ENCODE measurements around the gene MBD5.

DNA sequence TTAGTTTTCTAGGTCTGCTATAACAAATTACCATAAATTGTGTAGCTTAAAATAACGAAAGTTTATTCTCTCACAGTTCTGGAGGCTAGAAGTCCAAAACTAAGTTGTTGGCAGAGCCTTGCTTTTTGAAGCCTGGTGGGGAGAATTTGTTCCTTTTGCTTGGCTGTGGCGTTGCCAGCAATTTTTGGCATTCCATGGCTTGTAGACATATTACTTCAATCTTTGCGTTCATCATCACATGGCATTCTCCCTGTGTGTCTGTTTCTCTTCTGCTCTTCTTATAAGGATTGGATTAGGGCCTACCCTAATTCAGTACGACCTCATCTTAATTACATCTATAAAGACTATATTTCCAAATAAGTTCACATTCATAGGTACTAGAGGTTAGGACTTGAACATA lies 217.7 kb downstream of the MBD5 start:
- TF ChIP-seq USF1 (IDR thresholded peaks at IDR 0.05), result no peak
- TF ChIP-seq RAD21 (IDR thresholded peaks at IDR 0.05; ENCODE audit: low read depth), result no peak
- TF ChIP-seq TAF1 (IDR thresholded peaks at IDR 0.05; ENCODE audit: low read depth), result no peak
- TF ChIP-seq, protein P1, sequence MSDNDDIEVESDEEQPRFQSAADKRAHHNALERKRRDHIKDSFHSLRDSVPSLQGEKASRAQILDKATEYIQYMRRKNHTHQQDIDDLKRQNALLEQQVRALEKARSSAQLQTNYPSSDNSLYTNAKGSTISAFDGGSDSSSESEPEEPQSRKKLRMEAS (IDR thresholded peaks at IDR 0.05), result no peak
- no peak for TF ChIP-seq FOXM1 (IDR thresholded peaks at IDR 0.05; ENCODE audit: borderline replicate concordance, low read depth)
- no peak for TF ChIP-seq YY1 (IDR thresholded peaks at IDR 0.05; ENCODE audit: low read depth)
